Activated CD8-positive, alpha-beta T cell treated with anti-CD3 and anti-CD28 coated beads for 36 hours (primary cell): ENCODE measurements around the gene BSDC1. TPM values are rescaled to one million over a fixed set of nuclear protein-coding genes. Genes with fewer than 3 reads are reported as not detected.

ENCODE experiments used
- ATAC-seq: fragments of 200-7000 bp; cut with Tn5 transposase; one replicate; pipeline ENCODE4 v1.10.0; 2021; ENCODE audit warnings: mild to moderate bottlenecking, moderate library complexity
- CTCF ChIA-PET: fragments of 350-600 bp; sonication (Branson Sonifier 250); formaldehyde crosslinking; loops from one replicate; lab custom pipeline; 2021; ENCODE audit warnings: antibody characterized with exemption; lab: Charles Lee
- POLR2A ChIA-PET: fragments of 350-600 bp; sonication (Branson Sonifier 250); formaldehyde crosslinking; loops from one replicate; lab custom pipeline; 2021; ENCODE audit warnings: antibody characterized with exemption; lab: Charles Lee
- DNase-seq: peaks from one replicate; pipeline ENCODE4 v3.0.0-alpha.2; 2020
- H3K27ac Mint-ChIP-seq: one replicate; pipeline ENCODE4 v1.8.0; 2021; ENCODE audit warnings: mild to moderate bottlenecking, mixed read lengths
- H3K27me3 Mint-ChIP-seq: one replicate; pipeline ENCODE4 v1.8.0; 2021; ENCODE audit warnings: mixed read lengths
- H3K36me3 Mint-ChIP-seq: one replicate; pipeline ENCODE4 v1.8.0; 2021; ENCODE audit warnings: low read depth, mixed read lengths
- H3K4me1 Mint-ChIP-seq: one replicate; pipeline ENCODE4 v1.8.0; 2021; ENCODE audit warnings: low read depth, mixed read lengths
- H3K4me3 Mint-ChIP-seq: one replicate; pipeline ENCODE4 v1.8.0; 2021; ENCODE audit warnings: mild to moderate bottlenecking, moderate library complexity, mixed read lengths
- H3K9me3 Mint-ChIP-seq: one replicate; pipeline ENCODE4 v1.8.0; 2021; ENCODE audit warnings: mixed read lengths
- CTCF ChIP-seq: fragments of 200-600 bp; IDR thresholded peaks from one replicate; pipeline ENCODE4 v1.8.0; 2022; ENCODE audit warnings: antibody characterized with exemption, mild to moderate bottlenecking
- intact Hi-C: fragments of 100-400 bp; cut with micrococcal nuclease; formaldehyde crosslinking; loops from one replicate; pipeline ENCODE4 v1.10.0; 2022
- total RNA-seq, 2 experiments: library from RNA; stranded (reverse); gene quantifications; one replicate each; pipeline ENCODE4 v1.2.3, GENCODE V29; 2021

The BSDC1 gene
- total RNA-seq, 2 experiments from 2014 or later, result 30.6 to 33.3 TPM

DNA sequence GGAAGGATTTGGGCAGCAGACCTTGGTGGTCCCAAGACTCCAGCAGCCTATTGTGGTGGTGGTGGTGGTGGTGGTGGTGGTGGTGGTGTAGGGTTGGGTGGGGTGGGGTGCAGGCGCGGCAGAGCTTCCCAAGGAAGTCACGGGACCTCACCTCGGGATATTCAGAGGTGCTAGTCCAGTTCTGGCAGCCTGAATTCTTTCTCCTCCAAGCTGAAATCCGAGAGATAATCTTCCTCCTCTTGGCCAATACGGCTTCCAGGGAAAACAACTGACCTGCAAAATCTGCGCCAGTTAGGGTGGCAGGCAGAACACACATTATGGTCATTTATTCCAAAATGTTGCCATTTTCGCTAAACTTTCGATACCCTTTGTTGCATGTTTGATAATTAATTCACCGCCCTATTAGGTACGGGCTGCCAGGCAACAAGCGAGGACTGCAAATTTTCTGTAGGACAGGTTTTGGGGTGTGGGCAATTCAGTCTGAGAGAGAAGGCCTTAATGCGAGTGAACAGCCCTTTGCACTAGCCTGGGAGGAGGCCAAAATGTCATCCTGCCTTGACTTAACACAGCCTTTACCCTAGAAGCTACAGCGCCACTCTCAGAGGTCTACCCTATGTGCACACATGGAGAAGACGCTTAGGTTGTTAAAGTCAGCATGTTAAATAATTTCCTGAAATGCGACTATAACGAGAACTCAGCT is 33.2 kb upstream of the BSDC1 start:
- Mint-ChIP-seq H3K27me3 (peaks cover 32% of the 10 kb centered on the region), H3K27ac (no peak overlapping the region), H3K36me3 (no peaks in the 10 kb centered on the region), H3K4me3 (no peak overlapping the region), H3K4me1 (no peaks in the 10 kb centered on the region), H3K9me3 (no peaks in the 10 kb centered on the region)
- TF ChIP-seq CTCF, result no peak
- DNase-seq (no peak), ATAC-seq (no peak)
- intact Hi-C loops, result no loop called here
- POLR2A ChIA-PET, result no interaction called here
- CTCF ChIA-PET, result interaction anchor here (1.0 to 2.9 kb wide), 2 partner anchors 14 to 21 kb away, joined by 3 to 13 read pairs; no protein-coding TSS in a partner anchor

DNA sequence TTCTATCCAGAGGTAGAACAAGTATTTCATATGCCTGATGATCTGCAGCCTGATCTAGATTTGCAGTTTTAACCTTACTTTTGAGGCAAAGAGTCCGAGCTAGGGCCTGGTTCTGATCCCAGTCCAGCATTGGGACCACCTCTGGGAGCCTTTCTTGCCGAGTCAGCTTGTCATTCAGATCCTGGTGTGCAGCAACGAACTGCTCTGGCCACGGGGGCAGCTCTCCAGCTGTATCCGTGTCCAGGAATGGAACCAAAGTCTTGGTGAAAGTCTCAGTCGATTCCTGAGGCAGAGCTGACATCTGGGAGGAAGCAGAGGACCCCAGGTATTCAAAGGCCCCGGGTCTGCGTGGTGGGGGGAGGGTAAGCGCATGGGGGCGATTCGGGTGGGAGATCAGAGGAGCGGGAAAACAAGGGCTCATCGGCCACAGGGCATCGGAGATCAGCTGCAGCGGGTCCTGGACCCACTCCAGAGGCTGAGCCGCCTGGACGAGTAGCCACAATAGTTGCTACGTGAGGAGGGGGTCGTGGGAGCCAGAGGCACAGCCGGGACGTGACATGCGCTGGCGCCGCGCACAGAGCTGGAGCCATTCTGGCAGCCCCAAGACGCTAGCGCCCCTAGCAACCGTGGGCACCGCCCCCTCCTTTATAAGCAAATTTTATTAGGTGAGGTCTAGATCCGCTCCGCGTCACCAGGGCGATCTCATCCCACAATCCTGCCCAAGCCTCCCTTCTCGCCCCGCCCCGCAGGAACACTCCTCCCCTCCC is 32.4 kb upstream of the BSDC1 start:
- no peak for DNase-seq
- Mint-ChIP-seq H3K27me3 (peaks cover 31% of the 10 kb centered on the region), H3K4me1 (no peaks in the 10 kb centered on the region), H3K9me3 (no peaks in the 10 kb centered on the region), H3K27ac (no peak overlapping the region), H3K4me3 (no peak overlapping the region), H3K36me3 (no peaks in the 10 kb centered on the region)
- TF ChIP-seq CTCF, result no peak
- ChIA-PET CTCF (interaction anchor here (0.8 to 2.9 kb wide), 4 partner anchors 13 to 25 kb away, joined by 3 to 13 read pairs (median 8); no protein-coding TSS in a partner anchor), POLR2A (no interaction called here)
- intact Hi-C loops, result no loop called here
- ATAC-seq, result no peak

GRCh38 chr1:32421775-32422174 is 27.5 kb upstream of the BSDC1 start:
- no peak for TF ChIP-seq CTCF
- Mint-ChIP-seq H3K9me3 (no peaks in the 10 kb centered on the region), H3K4me3 (no peak overlapping the region), H3K4me1 (no peaks in the 10 kb centered on the region), H3K36me3 (no peaks in the 10 kb centered on the region), H3K27me3 (peaks cover 8% of the 10 kb centered on the region), H3K27ac (no peak overlapping the region)
- ATAC-seq (no peak), DNase-seq (no peak)
- ChIA-PET CTCF (interaction anchor here (2.7 kb wide), 1 partner anchor 20 kb away, joined by 8 read pairs; no protein-coding TSS in a partner anchor), POLR2A (no interaction called here)
- intact Hi-C loops, result no loop called here

GRCh38 chr1:32414186-32414886 is 20.1 kb upstream of the BSDC1 start:
- intact Hi-C loops, result no loop called here
- no peak for DNase-seq
- POLR2A ChIA-PET, result interaction anchor here (0.7 kb wide), 1 partner anchor 110 kb away, joined by 3 read pairs; no protein-coding TSS in a partner anchor
- Mint-ChIP-seq H3K27me3 (peaks cover 4% of the 10 kb centered on the region), H3K4me3 (no peak overlapping the region), H3K36me3 (no peaks in the 10 kb centered on the region), H3K27ac (no peak overlapping the region), H3K4me1 (peaks cover 3% of the 10 kb centered on the region), H3K9me3 (no peaks in the 10 kb centered on the region)
- no peak for ATAC-seq
- CTCF ChIA-PET, result interaction anchor here (0.8 to 6.7 kb wide), 8 partner anchors 8 to 206 kb away, joined by 3 to 82 read pairs (median 4); partner anchors contain the start of gene DCDC2B
- peak; percentile 56 for TF ChIP-seq CTCF
